GM23338 (cell line): ENCODE data around the gene S100A6. TPM values are rescaled to one million over a fixed set of nuclear protein-coding genes. Genes with fewer than 3 reads are reported as not detected.

Experiments
- ATAC-seq: fragments of 200-7000 bp; cut with Tn5 transposase; 3 replicates; pipeline ENCODE4 v1.9.1; 2020
- DNase-seq: peaks from one replicate; pipeline ENCODE4 v3.0.0-alpha.2; 2015; ENCODE audit warnings: low spot score
- H2AFZ ChIP-seq: fragments of 200-600 bp; sonication (generic); 2 replicates; pipeline ENCODE4 v1.8.0; 2016; ENCODE audit warnings: antibody characterized with exemption, mild to moderate bottlenecking, moderate library complexity
- H3F3A ChIP-seq: fragments of 200-600 bp; sonication (generic); replicated peaks from 2 replicates; pipeline ENCODE4 v1.8.0; 2017; ENCODE audit warnings: antibody characterized with exemption, mixed run types, low read depth
- H3K27ac ChIP-seq: fragments of 200-600 bp; sonication (generic); 2 replicates; pipeline ENCODE4 v1.6.1; 2016; ENCODE audit warnings: low read depth
- H3K27me3 ChIP-seq: fragments of 200-600 bp; sonication (generic); 2 replicates; pipeline ENCODE4 v1.8.0; 2016; ENCODE audit warnings: mild to moderate bottlenecking, mixed run types, moderate library complexity; ENCODE audit not compliant: insufficient read depth
- H3K36me3 ChIP-seq: fragments of 200-600 bp; sonication (generic); 2 replicates; pipeline ENCODE4 v1.8.0; 2016; ENCODE audit warnings: mild to moderate bottlenecking; ENCODE audit not compliant: insufficient read depth
- H3K4me1 ChIP-seq: fragments of 200-600 bp; sonication (generic); 2 replicates; pipeline ENCODE4 v1.8.0; 2016; ENCODE audit warnings: mild to moderate bottlenecking, moderate library complexity; ENCODE audit not compliant: insufficient read depth
- H3K4me2 ChIP-seq: fragments of 200-600 bp; sonication (generic); 2 replicates; pipeline ENCODE4 v1.7.1; 2017; ENCODE audit warnings: mixed run types
- H3K4me3 ChIP-seq: fragments of 200-600 bp; sonication (generic); 2 replicates; pipeline ENCODE4 v1.6.1; 2016; ENCODE audit warnings: mixed run types
- H3K79me2 ChIP-seq: fragments of 200-600 bp; sonication (generic); replicated peaks from 2 replicates; pipeline ENCODE4 v1.8.0; 2017; ENCODE audit warnings: mild to moderate bottlenecking; ENCODE audit not compliant: insufficient read depth
- H3K9me2 ChIP-seq: fragments of 200-600 bp; sonication (generic); 2 replicates; pipeline ENCODE4 v1.8.0; 2017; ENCODE audit not compliant: insufficient read depth
- H4K20me1 ChIP-seq: fragments of 200-600 bp; sonication (generic); replicated peaks from 2 replicates; pipeline ENCODE4 v1.8.0; 2017; ENCODE audit warnings: mild to moderate bottlenecking; ENCODE audit not compliant: insufficient read depth
- H3K27ac Mint-ChIP-seq: 2 replicates; pipeline ENCODE4 v1.8.0; 2020; ENCODE audit warnings: inconsistent platforms, mild to moderate bottlenecking, moderate library complexity, mixed read lengths
- H3K27me3 Mint-ChIP-seq: 3 replicates; pipeline ENCODE4 v1.8.0; 2022; ENCODE audit warnings: low read depth, mild to moderate bottlenecking, moderate library complexity, mixed read lengths, inconsistent platforms; ENCODE audit not compliant: insufficient read depth, poor library complexity
- H3K36me3 Mint-ChIP-seq: 3 replicates; pipeline ENCODE4 v1.8.0; 2021; ENCODE audit warnings: low read depth, mild to moderate bottlenecking, inconsistent platforms, moderate library complexity, mixed read lengths
- H3K4me1 Mint-ChIP-seq: 3 replicates; pipeline ENCODE4 v1.8.0; 2020; ENCODE audit warnings: mild to moderate bottlenecking, inconsistent platforms, mixed read lengths
- H3K4me3 Mint-ChIP-seq: 3 replicates; pipeline ENCODE4 v1.8.0; 2021; ENCODE audit warnings: moderate library complexity, mild to moderate bottlenecking, inconsistent platforms, mixed read lengths
- H3K9me3 Mint-ChIP-seq: 3 replicates; pipeline ENCODE4 v1.8.0; 2020; ENCODE audit warnings: moderate library complexity, mild to moderate bottlenecking, inconsistent platforms, mixed read lengths
- CREB1 ChIP-seq: fragments of 250-450 bp; sonication (Bioruptor Pico); IDR thresholded peaks from 2 replicates; pipeline ENCODE4 v1.5.0; 2020; ENCODE audit warnings: low read depth, mild to moderate bottlenecking, moderate library complexity
- CTCF ChIP-seq, 2 experiments: fragments of 200-600 bp in 1 of 2; sonication (generic) in 1 of 2; conservative IDR thresholded peaks; 2 replicates each; pipeline versions ENCODE4 v1.5.1 to v1.6.1; 2016 to 2017; ENCODE audit warnings: antibody characterized with exemption in 2 of 2, low read depth in 2 of 2, mild to moderate bottlenecking in 2 of 2, moderate library complexity in 1 of 2
- REST ChIP-seq: IDR thresholded peaks from one replicate; pipeline ENCODE4 v1.6.1; 2018; ENCODE audit warnings: antibody characterized with exemption; ENCODE audit not compliant: unreplicated experiment
- ZNF462 ChIP-seq: fragments of 250-450 bp; sonication (Bioruptor Pico); IDR thresholded peaks from 2 replicates; pipeline ENCODE4 v1.5.0; 2020; ENCODE audit warnings: mild to moderate bottlenecking, moderate library complexity
- polyA plus RNA-seq: library from polyadenylated mRNA; unstranded; fragments of >200 nt; fragmentation: Nextera tagmentation; extraction: Ambion mirVana; gene quantifications from 2 replicates; pipeline ENCODE4 v1.2.1, GENCODE V29; 2016
- total RNA-seq: library from RNA; depleted of rRNA; stranded (reverse); fragments of >200 nt; shearing (Covaris generic); gene quantifications from 2 replicates; pipeline ENCODE4 v1.2.3, GENCODE V29; 2014

S100A6 gene
- total and polyA plus RNA-seq, 2 experiments from 2014 or later: 7.3 to 77.5 TPM

- Mint-ChIP-seq H3K4me3 (no peak overlapping the region), H3K9me3 (no peaks in the 10 kb centered on the region; the same call in 2 of the 3 replicates), H3K27ac (no peak overlapping the region), H3K36me3 (no peaks in the 10 kb centered on the region), H3K4me1 (peaks cover 10% of the 10 kb centered on the region; the same call in 1 of the 3 replicates), H3K27me3 (peaks cover 11% of the 10 kb centered on the region)
- no peaks in the 10 kb centered on the region for H3K36me3 ChIP-seq
- no peak for TF ChIP-seq ZNF462 (CRISPR knock-in tag)
- TF ChIP-seq CREB1 (CRISPR knock-in tag): no peak
- no peak for TF ChIP-seq REST
- peak; percentile 89 to 99 for TF ChIP-seq CTCF (conservative IDR thresholded peaks at IDR 0.05; ENCODE audit: low read depth in 2 of 2)
- no peak overlapping the region for H3K4me3 ChIP-seq
- no peaks in the 10 kb centered on the region for H4K20me1 ChIP-seq
- no peaks in the 10 kb centered on the region for H3F3A ChIP-seq
- DNase-seq: peak; percentile 91
- no peak overlapping the region for H3K4me2 ChIP-seq
- H3K27ac ChIP-seq: no peak overlapping the region
- H2AFZ ChIP-seq: peak overlapping the region; percentile 88; the same call in 1 of the 2 replicates
- H3K79me2 ChIP-seq: no peaks in the 10 kb centered on the region
- peak; percentile 94 for ATAC-seq
- H3K9me2 ChIP-seq: no peaks in the 10 kb centered on the region
- peaks cover 10% of the 10 kb centered on the region; the same call in 1 of the 2 replicates for H3K27me3 ChIP-seq
- H3K4me1 ChIP-seq: no peaks in the 10 kb centered on the region; the same call in 1 of the 2 replicates
Measured at GRCh38 chr1:153510984-153511410, 24.8 kb downstream of the S100A6 start.
